Lower lobe of right lung (tissue), 2 donors: ENCODE measurements around the gene NR4A1. TPM values are rescaled to one million over a fixed set of nuclear protein-coding genes. Genes with fewer than 3 reads are reported as not detected.
A peak's percentile ranks its signal among the peaks of the same experiment; 100 is the strongest.
"Not testable (repeated sequence)": the region's sequence is repeated elsewhere in the genome, so short reads cannot be mapped to it uniquely, and the experiment has no call there.

ENCODE experiments used
- ATAC-seq, 2 donors: fragments of 200-7000 bp; cut with Tn5 transposase; one replicate each; pipeline ENCODE4 v1.9.1; 2020 to 2022; ENCODE audit warnings: mild to moderate bottlenecking in 2 of 2, moderate library complexity in 2 of 2
- DNase-seq: peaks from one replicate; pipeline ENCODE4 v3.0.0-alpha.2; 2020
- H3K27ac ChIP-seq: fragments of 200-600 bp; one replicate; pipeline ENCODE4 v1.8.0; 2022
- H3K27me3 ChIP-seq: fragments of 200-600 bp; one replicate; pipeline ENCODE4 v1.8.0; 2022; ENCODE audit warnings: low read depth
- H3K36me3 ChIP-seq: fragments of 200-600 bp; one replicate; pipeline ENCODE4 v1.8.0; 2022; ENCODE audit warnings: mild to moderate bottlenecking
- H3K4me1 ChIP-seq: fragments of 200-600 bp; one replicate; pipeline ENCODE4 v1.8.0; 2022
- H3K4me3 ChIP-seq: fragments of 200-600 bp; one replicate; pipeline ENCODE4 v1.8.0; 2022; ENCODE audit warnings: mild to moderate bottlenecking
- H3K9me3 ChIP-seq: fragments of 200-600 bp; one replicate; pipeline ENCODE4 v1.8.0; 2022
- intact Hi-C: fragments of 100-400 bp; cut with DNase I; formaldehyde crosslinking; loops from one replicate; pipeline ENCODE4 v1.11.0; 2022
- total RNA-seq: library from RNA; stranded (reverse); fragmentation: NEBNext Ultra II Directional; extraction: Animal tissue kit (Norgen Biotek cat#: 25700); gene quantifications from one replicate; pipeline ENCODE4 v1.2.1, GENCODE V29; 2021
- TF ChIP-seq, protein P1 (sequence below): fragments of 200-600 bp; IDR thresholded peaks from one replicate; pipeline ENCODE4 v1.8.0; 2022; ENCODE audit warnings: antibody characterized with exemption, mild to moderate bottlenecking
- donor health status: DM: no; HTN: yes; CAD: no; lungs with severe emphysema.

The NR4A1 gene
- total RNA-seq, 1 donor from 2014 or later, result 39.3 TPM

DNA sequence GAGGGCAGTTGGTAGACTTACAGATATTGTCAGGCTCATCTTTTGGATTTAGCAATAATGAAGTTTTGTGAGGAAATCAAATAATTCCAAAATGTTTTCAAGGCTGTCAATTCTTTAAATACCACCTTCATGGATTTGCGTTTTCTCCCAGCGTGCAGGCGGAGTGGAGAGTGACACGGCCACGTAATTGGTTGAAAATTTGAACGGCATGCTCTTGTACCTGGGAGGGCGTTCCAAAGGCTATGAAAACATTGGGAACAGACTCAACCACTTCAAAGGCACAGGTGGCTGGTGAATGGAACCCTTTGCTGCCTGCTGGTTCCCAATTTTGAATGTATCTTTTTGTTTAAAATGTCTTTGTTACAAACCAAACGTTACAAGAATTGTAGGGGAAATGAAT is 40.6 kb downstream of the NR4A1 start:
- Histone ChIP-seq H3K36me3 (no peaks in the 10 kb centered on the region), H3K4me1 (no peaks in the 10 kb centered on the region), H3K27ac (no peak overlapping the region), H3K4me3 (no peak overlapping the region), H3K9me3 (no peaks in the 10 kb centered on the region), H3K27me3 (peaks cover 5% of the 10 kb centered on the region)
- no peak for DNase-seq
- intact Hi-C loops, result no loop called here
- ATAC-seq, result peak; percentile 63 to 82
- TF ChIP-seq, protein P1, sequence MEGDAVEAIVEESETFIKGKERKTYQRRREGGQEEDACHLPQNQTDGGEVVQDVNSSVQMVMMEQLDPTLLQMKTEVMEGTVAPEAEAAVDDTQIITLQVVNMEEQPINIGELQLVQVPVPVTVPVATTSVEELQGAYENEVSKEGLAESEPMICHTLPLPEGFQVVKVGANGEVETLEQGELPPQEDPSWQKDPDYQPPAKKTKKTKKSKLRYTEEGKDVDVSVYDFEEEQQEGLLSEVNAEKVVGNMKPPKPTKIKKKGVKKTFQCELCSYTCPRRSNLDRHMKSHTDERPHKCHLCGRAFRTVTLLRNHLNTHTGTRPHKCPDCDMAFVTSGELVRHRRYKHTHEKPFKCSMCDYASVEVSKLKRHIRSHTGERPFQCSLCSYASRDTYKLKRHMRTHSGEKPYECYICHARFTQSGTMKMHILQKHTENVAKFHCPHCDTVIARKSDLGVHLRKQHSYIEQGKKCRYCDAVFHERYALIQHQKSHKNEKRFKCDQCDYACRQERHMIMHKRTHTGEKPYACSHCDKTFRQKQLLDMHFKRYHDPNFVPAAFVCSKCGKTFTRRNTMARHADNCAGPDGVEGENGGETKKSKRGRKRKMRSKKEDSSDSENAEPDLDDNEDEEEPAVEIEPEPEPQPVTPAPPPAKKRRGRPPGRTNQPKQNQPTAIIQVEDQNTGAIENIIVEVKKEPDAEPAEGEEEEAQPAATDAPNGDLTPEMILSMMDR, result no peak

DNA sequence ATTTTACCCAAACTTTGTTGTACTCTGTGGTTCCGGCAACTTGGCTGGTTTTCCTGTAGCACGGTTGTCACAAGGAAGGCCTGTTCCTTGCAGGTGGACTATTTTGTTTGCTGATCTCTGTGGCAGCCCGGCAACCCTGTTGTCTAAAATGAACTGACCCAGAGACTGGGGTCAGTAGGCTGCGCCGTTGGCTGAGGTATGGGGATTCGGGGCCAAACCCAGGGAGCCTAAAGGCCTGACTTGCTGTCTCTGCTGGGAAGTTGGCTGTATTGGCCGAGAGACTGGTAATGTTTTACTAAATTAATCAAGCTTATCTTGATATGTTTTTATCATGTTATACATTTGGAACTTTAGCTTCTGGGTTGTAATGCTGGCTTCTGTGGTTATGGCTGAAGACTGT is 42.1 kb downstream of the NR4A1 start:
- no peak for DNase-seq
- H3K9me3 ChIP-seq, result no peaks in the 10 kb centered on the region
- no peaks in the 10 kb centered on the region for H3K27me3 ChIP-seq
- no peak overlapping the region for H3K27ac ChIP-seq
- H3K36me3 ChIP-seq, result no peaks in the 10 kb centered on the region
- intact Hi-C loops, result no loop called here
- peak in 1 of 2 donors; percentile 8 for ATAC-seq
- H3K4me3 ChIP-seq, result no peak overlapping the region
- no peaks in the 10 kb centered on the region for H3K4me1 ChIP-seq
- TF ChIP-seq, protein P1, result no peak

DNA sequence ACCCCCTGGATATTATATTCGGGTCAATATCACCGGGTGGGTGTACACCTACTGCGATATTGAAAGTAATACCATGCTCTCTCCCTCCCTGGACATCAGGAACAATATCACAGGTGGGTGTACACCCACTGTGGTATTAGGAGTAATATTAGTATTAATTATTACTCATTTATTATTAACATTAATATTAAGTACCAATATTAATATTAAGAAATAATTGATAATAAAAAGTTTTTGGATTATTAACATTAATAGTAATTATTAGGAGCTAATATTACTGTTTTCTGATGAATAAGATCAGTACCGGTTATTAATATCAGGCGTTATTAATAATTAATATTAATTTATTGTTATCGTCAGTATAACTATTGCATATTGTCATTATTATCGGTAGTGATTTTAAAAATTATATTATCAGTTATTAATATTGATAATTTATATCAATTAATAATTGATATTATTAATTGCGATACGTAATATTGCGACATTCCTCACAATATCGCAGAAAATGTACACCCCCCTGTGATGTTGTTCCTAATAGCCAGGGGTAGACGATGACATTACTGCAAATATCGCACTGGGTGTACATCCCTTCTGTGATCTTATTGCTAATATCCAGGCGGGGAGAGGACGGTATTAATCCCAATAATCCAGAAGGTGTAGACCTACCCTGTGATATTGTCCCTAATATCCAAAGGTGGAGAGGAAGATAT is 45.2 kb downstream of the NR4A1 start:
- H3K4me3 ChIP-seq, result no peak overlapping the region
- no peaks in the 10 kb centered on the region for H3K36me3 ChIP-seq
- no peak for DNase-seq
- H3K27me3 ChIP-seq, result peaks cover 6% of the 10 kb centered on the region
- intact Hi-C loops, result no loop called here
- no peak for ATAC-seq
- H3K9me3 ChIP-seq, result no peaks in the 10 kb centered on the region
- no peak overlapping the region for H3K27ac ChIP-seq
- H3K4me1 ChIP-seq, result no peaks in the 10 kb centered on the region
- TF ChIP-seq, protein P1, result no peak

DNA sequence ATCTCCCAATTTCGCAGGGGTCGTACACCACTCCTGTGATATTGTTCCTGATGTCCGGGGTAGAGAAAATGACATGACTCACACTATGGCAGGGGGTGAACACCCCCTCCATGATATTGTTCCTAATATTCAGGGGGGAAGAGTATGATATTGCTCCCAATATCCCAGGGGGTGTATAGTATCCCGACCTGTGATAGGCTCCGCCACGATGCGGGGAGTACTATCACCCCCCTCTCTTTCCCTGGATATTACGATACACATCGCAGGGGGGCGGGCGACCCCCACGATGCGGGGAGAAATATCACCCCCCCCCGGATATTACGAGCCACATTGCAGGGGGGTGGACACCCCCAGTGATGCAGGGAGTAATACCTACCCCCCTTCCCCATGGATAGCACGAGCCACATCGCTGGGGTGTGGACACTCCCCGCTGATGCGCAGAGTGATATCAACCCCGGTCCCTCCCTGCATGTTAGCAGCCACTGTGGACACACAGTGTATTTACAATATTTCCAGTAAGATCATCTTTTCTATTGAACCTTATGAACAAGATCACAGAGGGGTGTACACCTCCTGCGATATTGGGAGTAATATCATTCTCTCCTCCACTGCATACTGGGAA is 45.9 kb downstream of the NR4A1 start:
- intact Hi-C loops, result no loop called here
- ATAC-seq (no peak), DNase-seq (no peak)
- H3K27me3 ChIP-seq, result peaks cover 6% of the 10 kb centered on the region
- no peaks in the 10 kb centered on the region for H3K36me3 ChIP-seq
- TF ChIP-seq, protein P1, result no peak
- H3K4me1 ChIP-seq, result no peaks in the 10 kb centered on the region
- no peaks in the 10 kb centered on the region for H3K9me3 ChIP-seq
- no peak overlapping the region for H3K27ac ChIP-seq
- H3K4me3 ChIP-seq, result no peak overlapping the region

DNA sequence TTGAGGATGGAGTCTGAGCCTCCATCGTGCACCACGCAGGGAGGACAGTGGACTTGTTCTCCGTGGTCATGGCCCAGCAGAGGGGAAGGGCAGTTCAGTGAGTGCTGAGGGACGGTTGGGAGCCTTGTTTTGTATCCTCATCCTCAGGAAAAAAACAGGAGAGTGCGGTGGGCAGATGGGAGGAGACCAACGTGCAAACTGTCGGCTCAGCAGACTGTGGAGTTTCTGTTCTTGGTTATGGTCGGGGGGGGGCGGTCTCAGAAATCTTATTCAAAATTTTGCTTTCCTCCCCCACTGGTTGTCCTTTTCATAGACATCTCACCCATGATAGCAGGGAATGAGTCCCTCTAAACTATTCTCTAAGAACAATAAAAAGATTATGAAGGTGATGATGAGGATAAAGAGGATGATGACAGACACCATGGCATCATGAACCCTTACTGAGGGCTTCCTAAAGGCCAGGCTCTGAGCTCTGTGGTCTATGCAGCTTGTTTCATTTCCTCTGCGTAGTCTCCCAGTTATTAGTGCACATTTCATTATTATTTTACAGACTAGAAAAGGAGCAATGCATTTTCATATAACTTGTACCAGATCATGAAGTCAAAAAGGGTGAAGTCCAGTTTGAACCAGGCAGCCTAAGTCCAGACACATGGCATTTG is 53.3 kb downstream of the NR4A1 start:
- H3K36me3 ChIP-seq, H3K9me3 ChIP-seq, H3K27ac ChIP-seq, DNase-seq, H3K27me3 ChIP-seq, ATAC-seq, intact Hi-C loops, H3K4me1 ChIP-seq, H3K4me3 ChIP-seq: not testable (repeated sequence)

Other genes with a start within 250 kb of the NR4A1 start
- gene FIGNL2, start 202.7 kb upstream of the NR4A1 start, total RNA-seq, result 0.95 TPM
- gene ANKRD33, start 163.3 kb upstream of the NR4A1 start, total RNA-seq, result not detected
- 242 TPM for gene ACVRL1, start 143.9 kb upstream of the NR4A1 start, total RNA-seq
- 34.9 TPM for gene ACVR1B, start 99.7 kb upstream of the NR4A1 start, total RNA-seq
- 85.5 TPM for gene TAMALIN, start 44.5 kb upstream of the NR4A1 start, total RNA-seq
- 31.8 TPM for gene ATG101, start 18.5 kb downstream of the NR4A1 start, total RNA-seq
- 4.3 TPM for gene SMIM41, start 28.3 kb downstream of the NR4A1 start, total RNA-seq
- gene KRT80, start 140.6 kb downstream of the NR4A1 start, total RNA-seq, result 3.0 TPM
- gene KRT7, start 181.8 kb downstream of the NR4A1 start, total RNA-seq, result 257 TPM
- 0.74 TPM for gene KRT86, start 223.2 kb downstream of the NR4A1 start, total RNA-seq
- gene KRT81, start 240.1 kb downstream of the NR4A1 start, total RNA-seq, result not detected